Measurements from ENCODE around the gene GREM2.

GRCh38 chr1:240486611-240487010 lies 125.3 kb downstream of the GREM2 start:
- TF ChIP-seq, protein P1, sequence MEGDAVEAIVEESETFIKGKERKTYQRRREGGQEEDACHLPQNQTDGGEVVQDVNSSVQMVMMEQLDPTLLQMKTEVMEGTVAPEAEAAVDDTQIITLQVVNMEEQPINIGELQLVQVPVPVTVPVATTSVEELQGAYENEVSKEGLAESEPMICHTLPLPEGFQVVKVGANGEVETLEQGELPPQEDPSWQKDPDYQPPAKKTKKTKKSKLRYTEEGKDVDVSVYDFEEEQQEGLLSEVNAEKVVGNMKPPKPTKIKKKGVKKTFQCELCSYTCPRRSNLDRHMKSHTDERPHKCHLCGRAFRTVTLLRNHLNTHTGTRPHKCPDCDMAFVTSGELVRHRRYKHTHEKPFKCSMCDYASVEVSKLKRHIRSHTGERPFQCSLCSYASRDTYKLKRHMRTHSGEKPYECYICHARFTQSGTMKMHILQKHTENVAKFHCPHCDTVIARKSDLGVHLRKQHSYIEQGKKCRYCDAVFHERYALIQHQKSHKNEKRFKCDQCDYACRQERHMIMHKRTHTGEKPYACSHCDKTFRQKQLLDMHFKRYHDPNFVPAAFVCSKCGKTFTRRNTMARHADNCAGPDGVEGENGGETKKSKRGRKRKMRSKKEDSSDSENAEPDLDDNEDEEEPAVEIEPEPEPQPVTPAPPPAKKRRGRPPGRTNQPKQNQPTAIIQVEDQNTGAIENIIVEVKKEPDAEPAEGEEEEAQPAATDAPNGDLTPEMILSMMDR (IDR thresholded peaks at IDR 0.05), result no peak
- TF ChIP-seq POLR2AphosphoS5 (IDR thresholded peaks at IDR 0.05) (no peak), POLR2A (IDR thresholded peaks at IDR 0.05) (no peak), EP300 (IDR thresholded peaks at IDR 0.05) (no peak)

Data from gastroesophageal sphincter (tissue), 3 donors.